Neural crest cell (in vitro differentiated cells): ENCODE measurements around the gene LRRC27. TPM values are rescaled to one million over a fixed set of nuclear protein-coding genes. Genes with fewer than 3 reads are reported as not detected.

Source experiments
- DNase-seq: peaks from one replicate; pipeline ENCODE4 v3.0.0; 2021; ENCODE audit warnings: low read depth, mixed read lengths, low spot score
- H3K27ac Mint-ChIP-seq: one replicate; pipeline ENCODE4 v1.8.0; 2021; ENCODE audit warnings: mild to moderate bottlenecking, mixed read lengths; ENCODE audit not compliant: unreplicated experiment
- H3K27me3 Mint-ChIP-seq: 2 replicates; pipeline ENCODE4 v1.8.0; 2021; ENCODE audit warnings: low read depth, mild to moderate bottlenecking, mixed read lengths
- H3K36me3 Mint-ChIP-seq: 2 replicates; pipeline ENCODE4 v1.8.0; 2021; ENCODE audit warnings: low read depth, mild to moderate bottlenecking, mixed read lengths
- H3K4me1 Mint-ChIP-seq: 2 replicates; pipeline ENCODE4 v1.8.0; 2021; ENCODE audit warnings: mixed read lengths
- H3K4me3 Mint-ChIP-seq: one replicate; pipeline ENCODE4 v1.8.0; 2021; ENCODE audit warnings: mild to moderate bottlenecking, mixed read lengths
- H3K9me3 Mint-ChIP-seq: 2 replicates; pipeline ENCODE4 v1.8.0; 2021; ENCODE audit warnings: mixed read lengths
- CTCF ChIP-seq: fragments of 200-600 bp; sonication (generic); conservative IDR thresholded peaks from 2 replicates; pipeline ENCODE4 v1.5.0; 2021; ENCODE audit warnings: antibody characterized with exemption, mild to moderate bottlenecking
- total RNA-seq: library from RNA; stranded (reverse); gene quantifications from 2 replicates; pipeline ENCODE4 v1.2.1, GENCODE V29; 2021

Gene LRRC27
- total RNA-seq, 1 donor from 2014 or later: 21.9 TPM

- Mint-ChIP-seq H3K27me3 (no peaks in the 10 kb centered on the region), H3K4me3 (no peak overlapping the region), H3K9me3 (no peaks in the 10 kb centered on the region), H3K36me3 (peaks cover 11% of the 10 kb centered on the region), H3K27ac (no peak overlapping the region), H3K4me1 (no peaks in the 10 kb centered on the region)
- TF ChIP-seq CTCF: no peak
- DNase-seq: no peak
These were observed 11.9 kb upstream of the LRRC27 start for GRCh38 chr10:132319853-132320653.

- Mint-ChIP-seq H3K9me3 (no peaks in the 10 kb centered on the region), H3K27me3 (no peaks in the 10 kb centered on the region), H3K36me3 (peaks cover 12% of the 10 kb centered on the region), H3K4me1 (no peaks in the 10 kb centered on the region), H3K4me3 (no peak overlapping the region), H3K27ac (peak overlapping the region; percentile 78)
- DNase-seq: no peak
- no peak for TF ChIP-seq CTCF
These were observed 11.1 kb upstream of the LRRC27 start for GRCh38 chr10:132320654-132321469.

GRCh38 chr10:132321726-132322125 is 10.3 kb upstream of the LRRC27 start:
- no peak for DNase-seq
- H3K36me3 Mint-ChIP-seq: peaks cover 19% of the 10 kb centered on the region

GRCh38 chr10:132322586-132323048 is 9.4 kb upstream of the LRRC27 start:
- Mint-ChIP-seq H3K4me3 (no peak overlapping the region), H3K27ac (no peak overlapping the region), H3K27me3 (no peaks in the 10 kb centered on the region), H3K9me3 (no peaks in the 10 kb centered on the region), H3K36me3 (peaks cover 22% of the 10 kb centered on the region), H3K4me1 (peaks cover 5% of the 10 kb centered on the region)
- no peak for DNase-seq
- no peak for TF ChIP-seq CTCF

More at GRCh38 chr10:132321726-132322125, 10.3 kb upstream of the LRRC27 start:
- no peaks in the 10 kb centered on the region for H3K27me3 Mint-ChIP-seq
- no peak overlapping the region for H3K27ac Mint-ChIP-seq
- H3K9me3 Mint-ChIP-seq: no peaks in the 10 kb centered on the region
- H3K4me1 Mint-ChIP-seq: peaks cover 2% of the 10 kb centered on the region
- no peak overlapping the region for H3K4me3 Mint-ChIP-seq
- TF ChIP-seq CTCF: no peak

- H3K9me3 Mint-ChIP-seq: no peaks in the 10 kb centered on the region
- no peak for TF ChIP-seq CTCF
These were observed 7.8 kb upstream of the LRRC27 start for GRCh38 chr10:132324186-132324585.

More at GRCh38 chr10:132324186-132324585, 7.8 kb upstream of the LRRC27 start:
- Mint-ChIP-seq H3K4me1 (peaks cover 18% of the 10 kb centered on the region), H3K27ac (no peak overlapping the region), H3K36me3 (peaks cover 28% of the 10 kb centered on the region), H3K4me3 (peak overlapping the region; percentile 50), H3K27me3 (no peaks in the 10 kb centered on the region)
- no peak for DNase-seq
